Heart right ventricle (tissue), 16 donors: Measurements from ENCODE around the gene RNF157. TPM values are rescaled to one million over a fixed set of nuclear protein-coding genes. Genes with fewer than 3 reads are reported as not detected.
"Not testable (repeated sequence)": the region's sequence is repeated elsewhere in the genome, so short reads cannot be mapped to it uniquely, and the experiment has no call there.

Source experiments
- ATAC-seq, 8 donors: fragments of 200-7000 bp; cut with Tn5 transposase; one replicate each; pipeline ENCODE4 v1.9.1; 2020; ENCODE audit warnings: mild to moderate bottlenecking in 8 of 8, moderate library complexity in 8 of 8, moderate number of reproducible peaks in 1 of 8
- DNase-seq, 2 donors: peaks; one replicate each; pipeline ENCODE4 v3.0.0-alpha.2; 2020
- H3K27ac ChIP-seq, 10 donors: fragments of 200-600 bp; sonication (generic) in 2 of 10; one replicate each; pipeline versions ENCODE4 v1.5.0 to v1.8.0; 2020 to 2022; ENCODE audit warnings: mild to moderate bottlenecking in 3 of 10
- H3K27me3 ChIP-seq, 7 donors: fragments of 200-600 bp; one replicate each; pipeline ENCODE4 v1.8.0; 2021 to 2022; ENCODE audit warnings: mild to moderate bottlenecking in 2 of 7
- H3K36me3 ChIP-seq, 9 donors: fragments of 200-600 bp; sonication (generic) in 1 of 9; one replicate each; pipeline versions ENCODE4 v1.5.0 to v1.8.0; 2020 to 2022; ENCODE audit warnings: mild to moderate bottlenecking in 2 of 9
- H3K4me1 ChIP-seq, 9 donors: fragments of 200-600 bp; sonication (generic) in 1 of 9; one replicate each; pipeline versions ENCODE4 v1.5.0 to v1.8.0; 2020 to 2022; ENCODE audit warnings: mild to moderate bottlenecking in 4 of 9
- H3K4me3 ChIP-seq, 10 donors: fragments of 200-600 bp; sonication (generic) in 2 of 10; one replicate each; pipeline versions ENCODE4 v1.5.0 to v1.8.0; 2020 to 2022; ENCODE audit warnings: mild to moderate bottlenecking in 7 of 10, moderate library complexity in 2 of 10
- H3K9me3 ChIP-seq, 11 donors: fragments of 200-600 bp in 10 of 11; sonication (generic) in 2 of 11; one replicate each; pipeline versions ENCODE4 v1.5.0 to v1.8.0; 2013 to 2022; ENCODE audit warnings: mild to moderate bottlenecking in 2 of 11, control low read depth in 1 of 11, moderate library complexity in 1 of 11
- WGBS, 2 donors: extraction: QIAGEN DNeasy Blood & Tissue Kit; methylation state at CpG; one replicate each; pipeline ENCODE4 v1.1.7; 2013; ENCODE audit warnings: inconsistent platforms in 1 of 2; 5-methylcytosine and 5-hydroxymethylcytosine counted together
- intact Hi-C, 10 donors: fragments of 100-400 bp; cut with DNase I; formaldehyde crosslinking; loops; one replicate each; pipeline versions ENCODE4 v1.11.1 to v1.14.2; 2022
- polyA plus RNA-seq, 2 donors: library from polyadenylated mRNA; stranded (reverse); fragments of 200-250 nt; gene quantifications; one replicate each; pipeline ENCODE4 v1.2.3, GENCODE V29; 2013
- total RNA-seq, 10 donors: library from RNA; stranded (reverse); fragmentation: NEBNext Ultra II Directional in 3 of 10; extraction: Animal tissue kit (Norgen Biotek cat#: 25700) in 3 of 10; gene quantifications; one replicate each; pipeline versions ENCODE4 v1.2.1 to v1.2.4, GENCODE V29; 2021 to 2023
- TF ChIP-seq, protein P1 (sequence below), 9 donors: fragments of 200-600 bp; sonication (generic) in 2 of 9; IDR thresholded peaks; one replicate each; pipeline versions ENCODE4 v1.5.0 to v1.8.0; 2021 to 2022; ENCODE audit warnings: antibody characterized with exemption in 9 of 9, mild to moderate bottlenecking in 5 of 9, moderate library complexity in 1 of 9
- donor health status: Arrhythmogenic right ventricular cardiomyopathy.
- donor health status: ischemic (EF 13 %, LVEDD 7.1; RV severe dilation, severe dysfunction).
- donor health status: healthy with polysubstance abuse.
- donor health status: DM: no; HTN: yes; CAD: no.
- donor health status: DM: no; HTN: no; CAD: no.
- donor health status: ischemic (EF 25% LVEDD 6.9; RV normal size, moderate dysfunction).
- donor health status: ischemic (EF 25% LVEDD 5.7; RV mildly dilated, moderate dysfunction).
- donor health status: healthy.
- donor health status: DM: yes; HTN: yes; CAD: no.
- donor health status: Ischemic cardiomyopathy.
- donor health status: ischemic (EF 35%, LVEDD 5.7; RV mildly dilated, moderate dysfunction).
- donor health status: nonischemic (EF 11% LVEDD 7.7; RV severe dilation, severe dysfunction).
- donor health status: DM: yes; HTN: yes; CAD: no.
- donor health status: PGD.
- donor health status: ischemic (EF 29% LVEDD 5.4; RV normal size, mild dysfunction).
- donor health status: nonischemic (EF 23%, LVEDD 6.1; RV moderate dilation, normal function).

Gene RNF157
- total and polyA plus RNA-seq, 12 donors = 1.3 to 18.8 (median 3.4) TPM

DNA sequence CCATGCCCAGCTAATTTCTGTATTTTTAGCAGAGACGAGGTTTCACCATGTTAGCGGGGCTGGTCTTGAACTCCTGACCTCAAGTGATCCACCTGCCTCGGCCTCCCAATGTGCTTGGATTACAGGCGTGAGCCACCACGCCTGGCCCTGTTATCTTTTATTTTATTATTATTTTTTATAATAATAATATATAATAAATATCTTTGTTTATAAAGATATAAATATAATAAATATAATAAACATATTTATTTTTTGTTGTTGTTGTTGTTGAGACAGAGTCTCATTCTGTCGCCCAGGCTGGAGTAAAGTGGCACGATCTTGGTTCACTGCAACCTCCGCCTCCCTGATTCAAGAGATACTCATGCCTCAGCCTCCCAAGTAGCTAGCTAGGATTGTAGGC is 7.0 kb upstream of the RNF157 start:
- intact Hi-C loops = no loop called here
- WGBS, 2 donors = 93 to 95% methylated on average over 8 of the region's 8 CpGs
- Histone ChIP-seq H3K36me3 (no peaks in the 10 kb centered on the region), H3K27me3 (peaks cover 0 to 21% (median 0%) of the 10 kb centered on the region in 7 donors), H3K4me3 (no peak overlapping the region), H3K27ac (no peak overlapping the region), H3K4me1 (peaks cover 0 to 51% (median 5%) of the 10 kb centered on the region in 9 donors), H3K9me3 (no peaks in the 10 kb centered on the region)
- TF ChIP-seq, protein P1, sequence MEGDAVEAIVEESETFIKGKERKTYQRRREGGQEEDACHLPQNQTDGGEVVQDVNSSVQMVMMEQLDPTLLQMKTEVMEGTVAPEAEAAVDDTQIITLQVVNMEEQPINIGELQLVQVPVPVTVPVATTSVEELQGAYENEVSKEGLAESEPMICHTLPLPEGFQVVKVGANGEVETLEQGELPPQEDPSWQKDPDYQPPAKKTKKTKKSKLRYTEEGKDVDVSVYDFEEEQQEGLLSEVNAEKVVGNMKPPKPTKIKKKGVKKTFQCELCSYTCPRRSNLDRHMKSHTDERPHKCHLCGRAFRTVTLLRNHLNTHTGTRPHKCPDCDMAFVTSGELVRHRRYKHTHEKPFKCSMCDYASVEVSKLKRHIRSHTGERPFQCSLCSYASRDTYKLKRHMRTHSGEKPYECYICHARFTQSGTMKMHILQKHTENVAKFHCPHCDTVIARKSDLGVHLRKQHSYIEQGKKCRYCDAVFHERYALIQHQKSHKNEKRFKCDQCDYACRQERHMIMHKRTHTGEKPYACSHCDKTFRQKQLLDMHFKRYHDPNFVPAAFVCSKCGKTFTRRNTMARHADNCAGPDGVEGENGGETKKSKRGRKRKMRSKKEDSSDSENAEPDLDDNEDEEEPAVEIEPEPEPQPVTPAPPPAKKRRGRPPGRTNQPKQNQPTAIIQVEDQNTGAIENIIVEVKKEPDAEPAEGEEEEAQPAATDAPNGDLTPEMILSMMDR (IDR thresholded peaks at IDR 0.05) = no peak
- ATAC-seq = no peak
- no peak for DNase-seq

DNA sequence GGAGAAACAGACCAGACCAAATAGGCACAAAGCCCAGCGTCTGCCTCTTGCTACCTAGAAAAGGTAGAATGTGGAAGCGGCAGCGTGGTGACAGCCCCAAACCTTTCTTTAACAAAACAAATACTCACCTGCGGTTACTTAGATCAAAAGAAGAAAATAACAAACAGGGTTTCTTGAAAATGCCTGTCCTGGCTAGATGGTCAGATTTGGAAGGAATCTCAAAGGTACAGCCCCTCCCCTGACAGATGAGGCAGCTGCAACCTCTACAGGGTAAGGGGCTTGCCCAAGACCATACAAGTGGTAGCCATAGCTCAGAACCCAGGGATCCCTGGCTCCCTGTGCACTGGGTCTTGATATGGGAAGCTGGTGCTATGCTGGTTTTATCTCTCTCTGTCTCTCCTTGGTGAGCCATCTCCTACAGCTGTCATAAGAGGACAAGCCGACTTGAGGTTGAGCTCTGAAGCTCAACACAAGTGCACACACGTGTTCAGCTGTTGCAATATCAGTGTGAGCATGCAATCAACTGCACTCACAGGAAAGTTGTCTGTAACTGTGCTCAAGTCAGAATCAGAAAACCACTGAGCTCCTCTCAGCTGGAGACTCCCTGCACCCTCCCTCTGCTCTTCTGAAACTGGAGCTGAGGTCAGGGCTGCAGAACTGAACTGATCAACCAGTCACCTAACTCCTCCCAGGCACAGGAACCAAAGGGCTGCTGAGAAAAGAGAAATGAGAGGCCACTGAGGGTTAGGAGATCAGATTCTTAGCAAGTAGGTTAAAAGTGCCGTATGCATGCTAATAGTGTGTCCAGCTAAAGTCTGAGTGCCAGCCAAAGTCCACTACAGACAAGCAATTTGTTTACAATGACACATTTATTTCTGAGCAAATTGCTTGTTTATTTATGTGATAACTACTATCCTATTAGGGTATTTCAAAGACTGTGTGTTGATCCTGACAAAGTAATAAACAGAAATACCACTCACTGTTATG is 6.1 kb upstream of the RNF157 start:
- H3K27me3 ChIP-seq = peaks cover 0 to 30% (median 0%) of the 10 kb centered on the region in 7 donors
- TF ChIP-seq, protein P1 (IDR thresholded peaks at IDR 0.05) = no peak
- no peak for DNase-seq
- H3K27ac ChIP-seq = peak overlapping the region in 1 of 10 donors; percentile 39
- peaks cover 0 to 47% (median 5%) of the 10 kb centered on the region in 9 donors for H3K4me1 ChIP-seq
- H3K4me3 ChIP-seq = no peak overlapping the region
- WGBS, 2 donors = 76 to 77% methylated on average over 7 of the region's 7 CpGs
- ATAC-seq = peak in 1 of 8 donors; percentile 66
- intact Hi-C loops = no loop called here
- H3K9me3 ChIP-seq = no peaks in the 10 kb centered on the region
- H3K36me3 ChIP-seq = no peaks in the 10 kb centered on the region

DNA sequence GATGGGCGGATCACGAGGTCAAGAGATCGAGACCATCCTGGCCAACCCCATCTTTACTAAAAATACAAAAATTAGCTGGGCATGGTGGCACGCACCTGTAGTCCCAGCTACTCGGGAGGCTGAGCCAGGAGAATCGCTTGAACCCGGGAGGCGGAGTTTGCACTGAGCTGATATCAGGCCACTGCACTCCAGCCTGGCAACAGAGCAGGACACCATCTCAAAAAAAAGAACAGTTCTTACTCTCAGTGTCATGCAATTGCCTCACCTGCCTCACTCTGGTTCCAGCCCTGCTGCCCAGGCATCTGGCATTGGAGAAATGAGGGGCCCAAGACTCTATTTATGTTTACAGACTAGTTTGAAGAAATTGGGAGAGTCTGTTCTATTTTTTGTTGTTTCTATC is 4.4 kb upstream of the RNF157 start:
- not testable (repeated sequence) for H3K36me3 ChIP-seq, H3K27ac ChIP-seq, H3K4me3 ChIP-seq, H3K9me3 ChIP-seq, ATAC-seq, DNase-seq
- intact Hi-C loops = loop anchor here in 1 of 10 donors (5.0 kb wide), 1 partner anchor 33 kb away; no protein-coding TSS in a partner anchor
- WGBS, 2 donors = 96 to 97% methylated on average over 8 of the region's 8 CpGs
- Histone ChIP-seq H3K4me1 (peaks cover 2 to 50% (median 11%) of the 10 kb centered on the region in 9 donors), H3K27me3 (peaks cover 0 to 41% (median 0%) of the 10 kb centered on the region in 7 donors)

DNA sequence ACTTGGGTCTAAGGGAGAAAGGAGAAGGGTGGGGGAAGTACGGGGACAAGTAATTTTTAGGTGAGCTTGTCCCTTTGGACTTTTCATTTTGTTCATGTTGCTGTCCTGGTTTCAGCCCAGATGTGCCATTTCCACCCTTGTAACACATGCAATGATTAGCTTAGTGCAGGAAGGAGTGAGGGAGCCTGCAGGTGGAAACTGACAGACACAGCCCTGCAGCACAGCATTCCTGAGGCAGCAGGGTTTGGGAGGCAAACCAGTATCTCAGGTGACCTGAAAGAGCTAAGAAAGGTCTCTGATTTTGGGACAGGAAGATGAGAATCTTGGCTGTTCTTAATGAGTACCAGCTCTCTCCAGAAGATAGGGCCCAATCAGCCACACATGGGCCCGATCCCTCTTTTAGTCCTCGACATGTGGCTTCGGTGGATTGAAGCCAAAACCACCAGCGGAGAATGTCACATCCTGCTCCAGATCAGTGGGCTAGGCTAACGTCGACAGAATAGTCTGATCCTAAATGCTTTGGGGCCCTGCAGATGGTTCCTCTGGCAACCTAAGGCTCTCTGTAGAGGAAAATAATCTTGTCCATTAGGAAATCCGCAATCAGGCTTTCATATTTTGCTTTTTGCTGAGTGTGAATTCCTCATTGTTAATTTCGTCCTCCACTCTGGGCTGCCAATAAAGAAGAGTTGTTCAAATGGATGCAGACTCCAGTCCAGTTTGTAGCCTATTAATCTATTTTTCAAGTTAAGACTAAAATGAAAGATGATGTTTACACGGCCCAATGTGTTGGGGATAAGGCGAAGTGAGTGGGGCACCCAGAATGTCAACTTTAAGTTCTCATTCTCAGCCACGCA is 3.8 kb upstream of the RNF157 start:
- WGBS, 2 donors = 75 to 78% methylated on average over 12 of the region's 12 CpGs
- Histone ChIP-seq H3K36me3 (no peaks in the 10 kb centered on the region), H3K4me3 (no peak overlapping the region), H3K4me1 (peaks cover 4 to 54% (median 15%) of the 10 kb centered on the region in 9 donors), H3K27ac (no peak overlapping the region), H3K27me3 (peaks cover 0 to 48% (median 0%) of the 10 kb centered on the region in 7 donors), H3K9me3 (no peaks in the 10 kb centered on the region)
- no peak for DNase-seq
- no peak for ATAC-seq
- intact Hi-C loops = loop anchor here in 1 of 10 donors (5.0 kb wide), 1 partner anchor 33 kb away; no protein-coding TSS in a partner anchor
- TF ChIP-seq, protein P1 (IDR thresholded peaks at IDR 0.05) = no peak
